NK-92 (cell line): Measurements from ENCODE around the gene PLXNA1.

Experiments
- DNase-seq: peaks from one replicate; lab custom pipeline; 2025; ENCODE audit not compliant: unreplicated experiment; lab: John Stamatoyannopoulos, UW

The PLXNA1 gene

GRCh38 chr3:126987129-126987528, 4.2 kb downstream of the PLXNA1 start:
- no peak for DNase-seq

GRCh38 chr3:126987596-126987995, 4.7 kb downstream of the PLXNA1 start:
- no peak for DNase-seq

- DNase-seq, result no peak
These were observed 5.6 kb downstream of the PLXNA1 start for GRCh38 chr3:126988451-126989021.

GRCh38 chr3:126989316-126990023, 6.6 kb downstream of the PLXNA1 start:
- DNase-seq, result no peak

- DNase-seq, result no peak
These were observed 7.2 kb downstream of the PLXNA1 start for GRCh38 chr3:126990024-126990700.

- DNase-seq, result no peak
These were observed 8.0 kb downstream of the PLXNA1 start for GRCh38 chr3:126990890-126991289.

GRCh38 chr3:126991366-126992200, 8.7 kb downstream of the PLXNA1 start:
- no peak for DNase-seq

GRCh38 chr3:126992216-126992615, 9.3 kb downstream of the PLXNA1 start:
- no peak for DNase-seq

- no peak for DNase-seq
These were observed 9.9 kb downstream of the PLXNA1 start for GRCh38 chr3:126992776-126993175.

GRCh38 chr3:126993436-126993835, 10.5 kb downstream of the PLXNA1 start:
- DNase-seq, result no peak

GRCh38 chr3:126994661-126995245, 11.8 kb downstream of the PLXNA1 start:
- no peak for DNase-seq

GRCh38 chr3:126995254-126995780, 12.4 kb downstream of the PLXNA1 start:
- no peak for DNase-seq

- no peak for DNase-seq
These were observed 13.1 kb downstream of the PLXNA1 start for GRCh38 chr3:126995926-126996512.

- DNase-seq, result no peak
These were observed 14.0 kb downstream of the PLXNA1 start for GRCh38 chr3:126996905-126997304.

GRCh38 chr3:126997455-126998038, 14.6 kb downstream of the PLXNA1 start:
- no peak for DNase-seq

GRCh38 chr3:126998320-126998719, 15.4 kb downstream of the PLXNA1 start:
- DNase-seq, result no peak

GRCh38 chr3:126998728-126999127, 15.8 kb downstream of the PLXNA1 start:
- DNase-seq, result no peak

GRCh38 chr3:126999383-126999782, 16.5 kb downstream of the PLXNA1 start:
- DNase-seq, result no peak

- DNase-seq, result no peak
These were observed 17.2 kb downstream of the PLXNA1 start for GRCh38 chr3:127000119-127000518.

- DNase-seq, result no peak
These were observed 17.8 kb downstream of the PLXNA1 start for GRCh38 chr3:127000761-127001160.
